Endothelial cell of hepatic sinusoid (primary cell): ENCODE data around the gene IL32.
"Not testable (repeated sequence)": the region's sequence is repeated elsewhere in the genome, so short reads cannot be mapped to it uniquely, and the experiment has no call there.

Experiments
- in situ Hi-C: cut with HindIII; loops from 2 replicates; pipeline ENCODE4 v1.10.0; 2017; ENCODE audit warnings: low sequenced_read_pairs

Gene IL32

GRCh38 chr16:3051009-3051408 is 14.4 kb upstream of the IL32 start:
- in situ Hi-C loops: no loop called here

- in situ Hi-C loops: no loop called here
Measured at GRCh38 chr16:3051494-3051893, 13.9 kb upstream of the IL32 start.

- in situ Hi-C loops: not testable (repeated sequence)
Measured at GRCh38 chr16:3052571-3053329, 12.7 kb upstream of the IL32 start.

- in situ Hi-C loops: not testable (repeated sequence)
Measured at GRCh38 chr16:3053330-3053710, 12.1 kb upstream of the IL32 start.

GRCh38 chr16:3054965-3055733 is 10.3 kb upstream of the IL32 start:
- in situ Hi-C loops: no loop called here

- in situ Hi-C loops: not testable (repeated sequence)
Measured at GRCh38 chr16:3055734-3056115, 9.7 kb upstream of the IL32 start.

GRCh38 chr16:3056336-3057180 is 8.9 kb upstream of the IL32 start:
- in situ Hi-C loops: no loop called here

GRCh38 chr16:3057181-3058138 is 8.0 kb upstream of the IL32 start:
- in situ Hi-C loops: no loop called here

- in situ Hi-C loops: no loop called here
Measured at GRCh38 chr16:3058139-3059030, 7.1 kb upstream of the IL32 start.

GRCh38 chr16:3059041-3059722 is 6.3 kb upstream of the IL32 start:
- in situ Hi-C loops: no loop called here

GRCh38 chr16:3059723-3060242 is 5.7 kb upstream of the IL32 start:
- in situ Hi-C loops: no loop called here

GRCh38 chr16:3060339-3061127 is 4.9 kb upstream of the IL32 start:
- in situ Hi-C loops: no loop called here

- in situ Hi-C loops: no loop called here
Measured at GRCh38 chr16:3062553-3062952, 2.9 kb upstream of the IL32 start.

GRCh38 chr16:3063625-3064386 is 1.6 kb upstream of the IL32 start:
- in situ Hi-C loops: no loop called here

- in situ Hi-C loops: loop anchor here (5.0 kb wide), 1 partner anchor 61 kb away; no protein-coding TSS in a partner anchor
Measured at GRCh38 chr16:3065742-3066439, 451 bp downstream of the IL32 start.

- in situ Hi-C loops: loop anchor here (5.0 kb wide), 1 partner anchor 61 kb away; no protein-coding TSS in a partner anchor
Measured at GRCh38 chr16:3066440-3066748, 954 bp downstream of the IL32 start.
